Measurements from ENCODE around the gene BDKRB2.

BDKRB2 gene

DNA sequence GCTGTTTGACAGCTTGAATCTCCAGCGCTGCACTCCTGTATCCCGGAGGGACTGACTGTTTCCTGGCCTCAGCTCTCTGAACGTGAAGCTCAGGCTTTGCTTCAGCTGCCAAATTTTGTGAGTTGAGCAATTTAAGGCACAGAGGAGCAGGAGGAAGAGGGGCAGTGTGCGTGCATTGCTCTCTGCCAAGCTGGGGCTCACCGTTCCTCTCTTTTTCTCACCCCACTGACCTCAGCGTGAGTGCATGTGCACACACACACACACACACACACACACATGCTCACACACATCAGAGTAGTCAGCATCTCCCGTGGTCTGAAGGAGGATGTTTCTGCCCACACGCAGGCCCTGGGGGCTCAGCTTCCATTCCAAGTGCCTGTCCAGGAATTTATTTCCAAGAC lies 27.8 kb upstream of the BDKRB2 start:
- DNase-seq, result peak; percentile 67

GRCh38 chr14:96177766-96178375 lies 26.8 kb upstream of the BDKRB2 start:
- DNase-seq, result no peak

GRCh38 chr14:96178461-96179321 lies 25.9 kb upstream of the BDKRB2 start:
- DNase-seq, result no peak

DNA sequence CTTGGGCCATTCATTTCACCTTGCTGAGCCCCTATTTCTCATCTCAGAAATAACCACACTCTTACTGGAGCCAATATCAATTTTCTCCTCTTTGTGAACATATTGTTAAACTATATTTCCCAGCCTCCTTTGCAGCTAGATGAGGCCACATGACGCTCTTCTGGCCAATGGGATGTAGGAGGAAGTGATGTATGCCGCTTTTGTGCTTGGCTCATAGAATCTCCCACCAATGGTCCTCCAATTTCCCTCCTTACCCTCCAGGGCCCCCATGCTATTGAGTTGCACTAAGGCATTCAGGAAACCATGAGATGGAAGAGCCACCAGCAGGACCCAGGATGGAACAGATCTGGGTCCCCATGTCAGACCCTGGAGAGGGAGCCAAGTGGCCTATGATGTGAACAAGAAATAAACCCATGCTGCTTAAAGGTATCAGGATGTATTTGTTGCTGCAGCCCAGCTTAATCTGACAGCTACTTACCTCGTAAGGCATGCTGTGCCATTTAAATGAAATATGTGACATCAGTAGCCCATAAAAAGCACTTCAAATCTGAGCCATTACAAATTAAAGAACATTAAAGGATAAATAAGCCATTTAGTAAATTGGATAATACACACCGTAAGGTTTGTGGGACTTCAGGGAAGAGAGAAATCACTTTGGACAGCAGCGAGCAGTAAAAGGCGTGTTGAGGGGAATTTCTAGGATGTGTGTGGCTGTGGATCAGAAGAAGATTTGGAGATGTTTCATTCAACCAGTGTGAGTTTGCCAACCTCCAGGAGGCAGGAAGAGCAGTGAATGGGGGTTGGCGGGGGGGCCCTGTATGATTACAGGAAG lies 24.4 kb upstream of the BDKRB2 start:
- DNase-seq, result no peak

DNA sequence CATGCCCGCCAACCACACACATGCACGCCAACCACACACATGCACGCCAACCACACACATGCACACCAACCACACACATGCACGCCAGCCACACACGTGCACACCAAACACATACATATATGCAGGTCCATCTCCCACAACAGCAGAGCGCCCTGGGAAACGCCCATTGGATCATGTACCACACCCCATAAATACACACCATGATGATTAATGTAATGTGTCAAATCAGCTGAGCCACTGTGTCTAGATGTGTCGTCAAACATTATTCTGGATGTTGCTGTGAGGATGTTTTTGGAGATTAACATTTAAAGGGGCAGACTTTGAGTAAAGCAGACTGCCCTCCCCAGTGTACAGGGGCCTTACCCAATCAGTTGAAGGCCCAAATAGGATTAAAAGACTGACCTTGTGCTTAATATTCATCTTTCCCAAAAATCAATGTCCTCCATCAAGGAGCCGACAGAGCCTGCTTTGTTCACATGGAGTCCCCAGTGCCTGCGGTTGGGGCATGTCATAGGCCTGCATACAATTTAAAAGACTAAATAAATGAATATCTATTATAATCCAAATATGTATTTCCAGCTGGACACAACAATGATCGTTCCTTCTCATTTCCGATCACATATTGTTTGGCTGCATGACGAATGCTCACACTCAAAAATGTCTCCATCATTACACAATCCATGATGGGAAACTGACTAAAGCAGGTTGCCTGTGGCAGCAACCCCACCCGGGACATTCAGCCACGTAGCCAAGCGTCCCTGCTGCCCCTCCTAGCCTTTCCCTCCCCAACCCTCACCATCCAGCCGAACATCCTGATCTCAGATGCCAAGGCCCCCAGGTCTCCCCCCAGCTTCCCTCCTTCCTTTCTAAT lies 23.2 kb upstream of the BDKRB2 start:
- peak; percentile 19 for DNase-seq

DNA sequence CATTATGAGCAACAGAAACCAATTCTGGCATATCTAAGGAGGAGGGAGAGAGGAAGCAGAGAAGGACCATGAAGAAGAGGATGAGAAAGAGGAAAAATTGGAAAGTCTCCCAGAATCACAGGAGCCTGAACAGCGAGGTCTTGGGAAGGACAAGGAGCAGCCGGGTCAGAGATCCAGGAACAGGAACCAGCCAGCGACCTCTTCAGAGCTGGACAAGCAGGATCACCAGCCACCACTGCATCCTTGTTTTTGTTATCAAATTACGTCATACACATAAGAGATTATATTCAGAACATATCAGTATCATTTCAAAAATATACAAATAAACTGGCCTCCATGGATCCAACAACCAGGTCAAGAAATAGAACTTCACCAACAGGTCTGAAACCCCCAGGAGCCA lies 22.1 kb upstream of the BDKRB2 start:
- no peak for DNase-seq

GRCh38 chr14:96184737-96185136 lies 19.9 kb upstream of the BDKRB2 start:
- DNase-seq, result no peak

DNA sequence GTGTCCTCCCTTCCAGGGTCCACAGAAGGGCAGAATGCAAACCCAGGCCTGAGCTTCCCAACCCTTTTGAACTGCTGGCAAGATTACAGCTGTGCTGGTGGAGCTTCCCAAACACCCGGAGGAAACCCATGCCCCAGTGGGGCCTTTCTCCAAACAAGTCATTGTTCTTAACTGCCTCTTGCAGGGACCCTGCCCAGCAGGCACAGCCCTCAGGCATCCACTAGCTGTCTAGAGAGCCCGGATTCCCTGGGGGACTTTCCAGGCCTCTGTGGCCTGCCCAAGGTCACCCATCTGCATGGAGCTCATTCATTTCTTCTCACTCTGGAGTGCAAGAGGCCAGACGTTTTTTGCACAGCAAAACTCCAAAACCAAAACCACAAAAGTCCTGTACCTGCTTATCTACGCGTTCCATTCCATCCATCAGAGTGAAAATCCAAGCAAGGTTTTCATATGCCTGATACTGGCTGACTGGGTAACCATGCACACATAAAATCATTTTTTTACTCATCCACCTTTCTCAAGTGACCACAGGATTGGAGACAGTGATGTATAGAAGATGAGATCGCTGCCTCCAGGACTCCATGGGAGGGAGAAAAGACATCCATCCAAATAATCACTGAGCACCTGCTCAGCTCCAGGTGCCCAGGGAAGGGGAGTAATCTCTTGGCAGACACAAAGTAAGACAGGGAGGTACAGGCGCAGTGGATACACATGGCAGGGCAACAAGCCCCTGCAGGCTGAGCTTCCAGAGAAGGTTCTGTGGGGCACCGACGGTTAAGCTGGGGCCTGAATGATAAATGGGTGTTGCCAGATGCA lies 17.2 kb upstream of the BDKRB2 start:
- DNase-seq, result no peak

DNA sequence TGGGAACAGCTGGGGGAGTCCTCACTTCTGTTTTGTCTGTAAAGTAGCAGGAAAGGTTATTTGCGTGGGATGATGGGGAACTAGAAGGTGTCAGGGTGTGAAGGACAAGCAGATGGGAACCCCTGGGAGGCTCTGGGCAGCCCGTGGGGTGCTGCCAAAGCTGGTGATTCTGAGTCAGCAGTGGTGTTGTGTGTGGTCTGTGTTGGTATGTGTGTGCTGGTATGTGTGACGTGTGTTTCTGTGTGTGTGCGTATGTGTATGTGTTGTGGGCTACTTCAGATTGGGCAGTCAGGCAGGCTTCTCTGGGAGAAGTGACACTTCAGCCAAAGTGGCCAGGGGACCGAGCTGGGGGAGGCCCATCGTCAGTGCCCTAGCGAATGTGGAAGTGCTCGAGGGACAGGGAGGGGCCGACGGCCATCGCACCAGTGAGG lies 15.3 kb upstream of the BDKRB2 start:
- peak; percentile 58 for DNase-seq

DNA sequence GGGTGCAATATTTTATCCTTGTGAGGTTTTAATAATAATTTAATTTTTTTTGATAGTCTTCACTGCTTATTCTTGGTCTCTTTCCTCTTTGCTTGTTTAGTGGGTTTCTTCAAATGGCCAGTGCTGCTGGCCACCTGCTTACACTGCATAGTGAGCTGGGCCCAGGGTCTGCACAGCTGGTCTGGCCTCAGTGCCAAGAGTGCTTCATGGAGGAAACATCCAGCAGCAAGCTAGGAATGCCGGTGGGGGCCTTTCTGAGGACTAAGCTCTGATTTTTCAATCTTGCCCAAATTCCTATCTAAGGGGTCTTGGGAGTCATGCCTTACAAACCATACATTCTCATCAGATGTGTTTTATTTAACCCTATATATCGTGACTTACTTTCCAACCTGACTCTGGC lies 13.3 kb upstream of the BDKRB2 start:
- no peak for DNase-seq

DNA sequence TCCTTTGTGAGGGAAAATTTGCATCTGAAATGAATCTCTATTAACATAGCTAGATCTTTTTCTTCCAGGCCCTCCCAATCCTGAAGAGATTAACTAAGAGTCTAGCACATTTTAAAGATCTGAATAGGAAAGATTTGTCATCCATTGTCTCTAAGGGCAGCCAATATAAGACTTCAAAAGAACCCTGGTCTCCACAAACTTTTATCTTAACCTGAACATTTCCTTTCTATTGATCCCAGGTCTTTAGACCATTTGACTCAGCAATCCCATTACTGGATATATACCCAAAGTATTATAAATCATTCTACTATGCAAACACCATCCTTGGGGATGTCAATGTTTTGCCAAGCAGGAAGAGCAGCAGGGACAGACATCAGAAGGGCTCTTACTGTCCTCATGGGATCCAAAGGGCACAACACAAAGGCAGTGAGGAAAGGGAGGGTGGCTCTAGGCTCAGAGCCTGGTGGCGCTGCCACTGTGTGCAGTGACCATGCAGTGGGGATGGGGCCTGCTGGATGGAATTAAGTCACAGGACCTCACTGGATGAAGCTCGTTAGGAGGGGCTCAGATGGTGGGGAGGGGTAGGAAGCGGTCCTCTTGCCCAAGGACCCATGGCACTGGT lies 12.7 kb upstream of the BDKRB2 start:
- DNase-seq, result no peak

DNA sequence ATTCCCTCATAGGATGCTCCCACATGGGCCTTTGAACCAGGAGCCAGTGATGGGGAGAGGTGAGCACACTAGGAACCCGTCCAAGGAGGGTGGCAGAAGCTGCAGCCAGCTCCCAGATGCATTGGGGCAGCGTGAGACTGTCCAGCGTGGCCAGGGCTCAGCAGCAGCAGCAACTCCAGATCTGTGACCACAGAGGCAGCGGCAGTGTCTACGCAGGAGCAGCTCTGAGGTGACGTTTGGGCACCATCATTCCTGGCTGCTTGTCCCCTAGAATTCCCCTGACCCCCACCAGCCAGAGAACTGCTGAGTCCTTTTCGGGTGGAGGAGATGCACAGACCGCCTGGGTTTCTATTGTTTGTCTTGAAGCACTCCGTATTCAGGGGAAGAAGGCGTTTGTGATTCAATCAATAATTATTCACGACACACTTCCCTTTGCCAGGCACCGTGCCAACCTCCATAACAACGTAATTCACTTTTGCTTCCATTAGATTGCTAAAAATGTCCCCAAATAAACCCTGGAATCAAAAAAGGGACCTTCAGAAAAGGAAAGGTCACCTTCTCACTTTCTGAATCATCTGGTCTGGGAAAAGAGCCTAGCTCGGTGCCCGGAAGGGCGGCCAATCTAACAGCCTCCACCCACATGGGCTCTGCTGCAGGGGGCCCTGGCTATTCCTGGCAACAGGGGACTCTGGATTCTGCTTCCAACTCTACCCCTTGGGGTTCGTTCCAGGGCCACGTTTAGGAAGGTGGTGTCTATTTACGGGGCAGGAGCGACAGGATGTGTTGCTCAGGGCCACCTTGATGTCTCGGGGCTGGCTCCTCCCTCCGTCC lies 11.4 kb upstream of the BDKRB2 start:
- no peak for DNase-seq

DNA sequence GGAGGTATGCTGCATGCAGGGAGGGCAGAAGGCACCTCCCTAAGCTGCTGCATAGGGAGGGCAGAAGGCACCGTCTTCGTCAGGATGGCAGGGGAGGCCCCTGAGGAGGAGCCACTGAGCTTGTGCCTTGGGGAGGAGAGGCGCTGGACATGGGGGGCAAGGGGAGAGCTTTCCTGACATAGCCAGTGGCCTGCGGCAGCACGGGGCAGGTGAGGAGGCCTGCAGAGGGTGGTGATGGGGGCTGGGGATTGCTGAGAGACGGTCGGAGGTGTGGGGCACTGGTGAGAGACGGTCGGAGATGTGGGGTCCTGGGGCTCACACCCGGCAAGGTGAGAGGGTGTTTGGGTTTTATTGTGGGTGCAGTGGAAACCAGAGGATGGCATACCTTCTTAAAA lies 10.4 kb upstream of the BDKRB2 start:
- DNase-seq, result no peak

GRCh38 chr14:96194657-96195431 lies 9.8 kb upstream of the BDKRB2 start:
- no peak for DNase-seq

DNA sequence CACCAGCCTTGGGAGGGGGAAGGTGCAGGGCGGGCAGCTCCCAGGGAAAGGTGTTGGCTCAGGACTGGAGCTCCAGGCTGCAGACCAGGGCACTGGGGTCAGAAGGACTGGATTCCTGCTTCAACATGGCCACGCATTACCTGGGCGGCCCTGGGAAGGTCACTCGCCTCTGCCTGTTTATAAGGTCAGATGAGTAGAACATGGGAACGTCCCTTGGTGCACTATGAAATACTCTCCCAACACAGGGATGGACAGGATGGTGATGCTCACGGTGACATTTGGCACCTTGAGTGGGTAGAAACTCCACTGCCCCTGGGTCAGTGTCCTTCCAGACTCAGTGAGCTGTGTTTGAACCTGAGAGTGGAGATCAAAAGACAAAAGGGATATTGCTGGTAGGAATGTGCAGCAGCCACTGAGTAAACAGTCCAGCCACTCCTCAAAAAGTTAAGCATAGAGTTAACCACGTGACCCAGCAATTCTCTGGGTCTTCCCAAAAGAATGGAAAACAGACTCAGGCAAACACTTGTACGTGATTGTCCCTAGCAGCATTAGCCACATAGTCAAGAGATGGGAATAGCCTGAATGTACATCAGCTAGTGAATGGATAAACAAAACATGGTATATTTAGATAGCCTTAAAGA lies 9.1 kb upstream of the BDKRB2 start:
- no peak for DNase-seq

GRCh38 chr14:96197163-96197852 lies 7.3 kb upstream of the BDKRB2 start:
- no peak for DNase-seq

DNA sequence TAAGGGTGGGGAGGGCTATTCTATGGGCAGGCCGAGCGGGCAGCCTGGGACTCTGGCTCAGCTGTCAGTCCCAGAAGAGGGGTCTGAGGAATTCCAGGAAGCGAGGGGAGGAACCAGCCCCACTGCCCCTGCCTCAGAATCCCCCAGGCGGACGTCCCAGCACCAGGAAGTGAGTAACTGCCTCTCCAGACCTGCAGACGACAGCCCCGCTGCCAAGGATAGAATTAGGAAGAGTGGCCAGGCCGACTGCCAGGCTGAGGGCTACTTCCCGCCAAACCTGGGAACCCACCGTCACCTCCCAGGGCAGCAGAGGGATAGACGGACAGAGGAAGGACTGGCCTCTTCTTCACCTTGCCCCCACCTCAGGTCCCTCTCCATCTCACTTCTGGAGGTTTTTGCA lies 6.7 kb upstream of the BDKRB2 start:
- DNase-seq, result no peak

GRCh38 chr14:96198430-96199130 lies 6.1 kb upstream of the BDKRB2 start:
- DNase-seq, result no peak

Measured in HCEC 1CT (cell line).